Keratinocyte (primary cell): ENCODE results near the gene NTN1.

Source experiments
- EZH2 ChIP-seq: IDR thresholded peaks from one replicate; pipeline ENCODE4 v1.6.1; 2012; ENCODE audit warnings: inconsistent platforms, mild to moderate bottlenecking, low read length, moderate library complexity
- TF ChIP-seq, protein P1 (sequence below), 3 experiments: IDR thresholded peaks in 1 of 3; conservative IDR thresholded peaks in 1 of 3; optimal IDR thresholded peaks in 1 of 3; 2 replicates in 2 of 3; 3 replicates in 1 of 3; pipeline versions ENCODE3 to v1.5.1; 2011; ENCODE audit warnings: low read length in 3 of 3, mild to moderate bottlenecking in 3 of 3, moderate library complexity in 2 of 3, control low read depth in 1 of 3, inconsistent platforms in 1 of 3; ENCODE audit not compliant: insufficient read depth in 2 of 3; ENCODE audit errors: extremely low read depth in 1 of 3

DNA sequence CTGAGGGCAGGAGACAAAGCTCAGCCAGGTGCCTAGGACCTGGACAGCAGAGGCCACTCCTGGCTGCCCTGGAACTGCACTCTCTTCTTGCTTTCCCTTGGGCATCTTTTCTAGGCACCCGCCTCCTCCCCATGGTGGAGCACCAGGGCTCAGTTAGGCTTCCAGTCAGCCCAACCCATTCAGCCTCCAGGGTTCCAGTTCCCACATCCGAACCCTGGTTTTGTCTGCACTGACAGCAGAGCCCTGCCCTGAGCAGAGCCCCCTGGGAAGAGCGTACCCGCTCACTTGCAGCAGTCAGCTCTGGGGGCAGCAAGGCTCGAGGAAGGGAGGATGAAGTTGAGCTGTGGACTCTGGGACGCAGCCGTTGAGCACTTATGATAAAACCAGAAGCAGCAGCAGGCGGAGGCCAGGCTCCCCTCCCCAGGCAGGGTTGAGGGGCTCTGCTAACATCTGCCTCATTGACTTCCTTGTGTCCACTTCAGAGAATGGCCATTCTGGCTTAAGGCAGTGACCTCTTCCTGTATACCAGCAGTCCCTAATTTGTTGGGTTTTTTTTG, 213.2 kb downstream of the NTN1 start:
- TF ChIP-seq, protein P1, sequence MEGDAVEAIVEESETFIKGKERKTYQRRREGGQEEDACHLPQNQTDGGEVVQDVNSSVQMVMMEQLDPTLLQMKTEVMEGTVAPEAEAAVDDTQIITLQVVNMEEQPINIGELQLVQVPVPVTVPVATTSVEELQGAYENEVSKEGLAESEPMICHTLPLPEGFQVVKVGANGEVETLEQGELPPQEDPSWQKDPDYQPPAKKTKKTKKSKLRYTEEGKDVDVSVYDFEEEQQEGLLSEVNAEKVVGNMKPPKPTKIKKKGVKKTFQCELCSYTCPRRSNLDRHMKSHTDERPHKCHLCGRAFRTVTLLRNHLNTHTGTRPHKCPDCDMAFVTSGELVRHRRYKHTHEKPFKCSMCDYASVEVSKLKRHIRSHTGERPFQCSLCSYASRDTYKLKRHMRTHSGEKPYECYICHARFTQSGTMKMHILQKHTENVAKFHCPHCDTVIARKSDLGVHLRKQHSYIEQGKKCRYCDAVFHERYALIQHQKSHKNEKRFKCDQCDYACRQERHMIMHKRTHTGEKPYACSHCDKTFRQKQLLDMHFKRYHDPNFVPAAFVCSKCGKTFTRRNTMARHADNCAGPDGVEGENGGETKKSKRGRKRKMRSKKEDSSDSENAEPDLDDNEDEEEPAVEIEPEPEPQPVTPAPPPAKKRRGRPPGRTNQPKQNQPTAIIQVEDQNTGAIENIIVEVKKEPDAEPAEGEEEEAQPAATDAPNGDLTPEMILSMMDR (optimal IDR thresholded peaks at IDR 0.05 in 1 of 3, IDR thresholded peaks at IDR 0.05 in 1 of 3, conservative IDR thresholded peaks at IDR 0.05 in 1 of 3; ENCODE audit: extremely low read depth in 1 of 3, insufficient read depth in 2 of 3, low read length in 3 of 3), result no peak
- TF ChIP-seq EZH2, result no peak
